T-helper 17 cell (primary cell): ENCODE data around the gene ZNF581. TPM values are rescaled to one million over a fixed set of nuclear protein-coding genes. Genes with fewer than 3 reads are reported as not detected.

Experiments
- ATAC-seq: fragments of 150-1000 bp; cut with Tn5 transposase; 2 replicates; pipeline ENCODE4 v1.10.0; 2021; ENCODE audit warnings: mild to moderate bottlenecking, moderate library complexity
- DNase-seq, 3 donors: peaks; one replicate each; pipeline versions ENCODE4 v3.0.0 to v3.0.0-alpha.2; 2020 to 2021
- H3K9me3 ChIP-seq: one replicate; pipeline ENCODE4 v1.7.0; 2013; ENCODE audit warnings: low read length, mild to moderate bottlenecking; ENCODE audit not compliant: control insufficient read depth, poor library complexity, severe bottlenecking
- H3K27ac Mint-ChIP-seq: one replicate; pipeline ENCODE4 v1.8.0; 2022; ENCODE audit warnings: mild to moderate bottlenecking, moderate library complexity, mixed read lengths
- H3K27me3 Mint-ChIP-seq: one replicate; pipeline ENCODE4 v1.8.0; 2022; ENCODE audit warnings: mixed read lengths
- H3K36me3 Mint-ChIP-seq: one replicate; pipeline ENCODE4 v1.8.0; 2022; ENCODE audit warnings: low read depth, mixed read lengths
- H3K4me1 Mint-ChIP-seq: one replicate; pipeline ENCODE4 v1.8.0; 2022; ENCODE audit warnings: mild to moderate bottlenecking, mixed read lengths
- H3K4me3 Mint-ChIP-seq: one replicate; pipeline ENCODE4 v1.8.0; 2022; ENCODE audit warnings: mild to moderate bottlenecking, moderate library complexity, mixed read lengths
- total RNA-seq, 4 donors: library from RNA in 2 of 4; stranded (reverse) in 2 of 4; gene quantifications; one replicate each; pipeline ENCODE4 v1.2.3 and lab custom pipeline; 2022 to 2026

Gene ZNF581
- total RNA-seq, 2 donors from 2014 or later: 24.7 to 26.3 TPM

DNA sequence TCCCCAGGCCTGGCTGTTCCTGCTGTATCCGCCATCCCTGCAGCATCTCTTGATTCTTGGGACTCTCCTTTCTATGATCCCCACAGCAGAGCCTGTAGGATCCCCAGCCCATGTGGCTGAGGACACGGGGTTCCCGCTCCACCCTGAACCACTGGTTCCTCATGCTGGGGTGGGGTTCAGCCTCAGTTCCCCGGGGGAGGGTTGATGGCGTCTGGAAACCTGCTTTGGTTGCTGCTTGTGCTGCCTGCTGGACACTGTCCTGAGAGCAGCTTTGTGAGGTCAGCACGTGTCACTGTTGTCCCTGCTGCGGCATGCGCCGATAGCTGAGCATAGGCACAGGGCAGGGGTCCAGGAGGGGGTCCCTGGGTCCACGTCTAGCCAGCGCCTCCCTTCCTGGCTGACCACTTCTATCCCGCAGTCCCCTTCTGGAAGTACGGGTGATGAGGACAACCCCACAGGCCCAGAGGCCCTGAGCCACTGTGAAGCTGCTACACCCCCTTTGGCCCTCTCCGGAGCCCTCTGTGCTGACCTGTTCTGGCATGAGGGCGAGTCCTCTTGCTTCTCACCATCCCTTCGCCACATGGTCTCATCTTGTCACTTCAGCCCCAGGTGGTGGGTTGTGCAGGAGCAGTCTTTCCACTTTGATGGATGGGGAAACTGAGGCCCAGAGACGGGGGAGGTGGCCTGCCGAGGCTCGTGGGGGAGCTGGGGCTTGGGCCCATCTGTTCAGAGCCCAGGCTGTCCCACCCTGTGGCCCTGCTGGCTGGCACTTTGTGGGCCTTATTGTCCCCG is 37.1 kb downstream of the ZNF581 start:
- H3K27me3 Mint-ChIP-seq: no peaks in the 10 kb centered on the region
- ATAC-seq (no peak), DNase-seq (no peak)
- H3K4me1 Mint-ChIP-seq: peaks cover 36% of the 10 kb centered on the region
- peaks cover 5% of the 10 kb centered on the region for H3K36me3 Mint-ChIP-seq
- H3K27ac Mint-ChIP-seq: no peak overlapping the region
- H3K4me3 Mint-ChIP-seq: no peak overlapping the region
- H3K9me3 ChIP-seq: no peaks in the 10 kb centered on the region

- H3K4me1 Mint-ChIP-seq: peaks cover 31% of the 10 kb centered on the region
- no peak overlapping the region for H3K27ac Mint-ChIP-seq
- ATAC-seq: no peak
- H3K9me3 ChIP-seq: no peaks in the 10 kb centered on the region
- H3K4me3 Mint-ChIP-seq: no peak overlapping the region
- DNase-seq: no peak
- no peaks in the 10 kb centered on the region for H3K27me3 Mint-ChIP-seq
- peaks cover 4% of the 10 kb centered on the region for H3K36me3 Mint-ChIP-seq
These were observed 38.0 kb downstream of the ZNF581 start for GRCh38 chr19:55681131-55682092.

DNA sequence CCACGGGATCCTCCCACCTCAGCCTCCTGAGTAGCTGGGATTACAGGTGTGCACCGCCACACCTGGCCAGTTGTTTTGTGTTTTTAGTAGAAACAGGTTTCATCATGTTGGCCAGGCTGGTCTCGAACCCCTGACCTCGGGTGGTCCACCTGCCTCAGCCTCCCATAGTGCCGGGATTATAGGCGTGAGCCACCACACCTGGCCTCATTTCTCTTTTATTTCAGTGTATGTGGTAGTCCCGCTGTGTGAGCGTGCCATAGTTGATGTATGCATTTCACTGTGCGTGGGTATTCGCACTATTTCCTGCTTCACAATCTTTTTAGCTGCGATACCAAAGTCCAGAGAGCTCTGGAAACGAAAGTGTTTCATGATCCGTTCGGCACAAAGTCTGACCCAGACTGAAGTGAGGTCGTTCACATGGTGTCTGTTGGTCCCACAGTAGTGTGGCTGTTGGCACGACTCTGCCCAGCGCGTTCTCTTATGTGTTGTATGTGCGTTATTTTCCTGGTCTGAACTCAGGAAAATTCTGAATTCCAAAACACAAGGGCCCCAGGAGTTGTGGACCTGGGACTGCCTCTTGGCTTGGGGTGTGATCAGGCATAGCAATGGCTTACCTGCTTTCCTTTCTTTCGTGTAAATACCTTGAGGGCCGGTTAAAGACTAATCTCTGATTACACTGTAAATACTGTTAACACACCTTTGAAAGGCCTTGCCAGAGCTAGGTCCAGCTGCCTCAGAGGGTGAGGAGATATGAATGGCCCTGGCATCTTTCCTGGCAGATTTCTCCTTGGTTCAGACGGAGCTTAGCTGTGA is 40.2 kb downstream of the ZNF581 start:
- peak overlapping the region; percentile 67 for H3K27ac Mint-ChIP-seq
- no peak overlapping the region for H3K4me3 Mint-ChIP-seq
- H3K27me3 Mint-ChIP-seq: no peaks in the 10 kb centered on the region
- H3K36me3 Mint-ChIP-seq: peaks cover 2% of the 10 kb centered on the region
- peaks cover 18% of the 10 kb centered on the region for H3K4me1 Mint-ChIP-seq
- no peak for DNase-seq
- H3K9me3 ChIP-seq: no peaks in the 10 kb centered on the region
- ATAC-seq: no peak

DNA sequence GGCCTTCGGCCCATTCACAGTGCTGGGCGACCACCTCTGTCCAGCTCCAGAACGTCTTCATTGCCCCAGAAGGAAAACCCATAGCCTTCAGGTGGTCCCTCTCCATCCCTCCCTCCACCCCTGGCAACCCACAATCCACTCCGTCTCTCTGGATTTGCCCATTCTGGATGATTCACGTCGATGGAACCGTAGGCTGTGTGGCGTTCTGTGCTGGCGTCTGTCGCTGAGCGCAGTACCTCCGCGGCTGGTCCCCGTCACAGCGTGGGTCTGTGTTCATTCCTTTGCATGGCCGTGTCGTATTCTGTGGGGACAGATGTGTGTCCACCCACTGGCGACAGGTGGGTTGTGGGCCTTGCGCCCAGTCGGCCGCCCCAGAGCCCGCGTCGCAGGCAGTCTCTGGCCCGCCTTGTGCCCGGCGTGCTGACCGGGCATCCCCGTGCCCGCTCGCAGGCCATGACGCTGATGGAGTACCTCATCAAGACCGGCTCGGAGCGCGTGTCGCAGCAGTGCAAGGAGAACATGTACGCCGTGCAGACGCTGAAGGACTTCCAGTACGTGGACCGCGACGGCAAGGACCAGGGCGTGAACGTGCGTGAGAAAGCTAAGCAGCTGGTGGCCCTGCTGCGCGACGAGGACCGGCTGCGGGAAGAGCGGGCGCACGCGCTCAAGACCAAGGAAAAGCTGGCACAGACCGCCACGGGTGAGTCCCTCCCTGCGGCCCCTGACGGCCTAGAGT is 41.7 kb downstream of the ZNF581 start:
- Mint-ChIP-seq H3K36me3 (peaks cover 3% of the 10 kb centered on the region), H3K4me1 (peaks cover 12% of the 10 kb centered on the region), H3K27me3 (no peaks in the 10 kb centered on the region), H3K4me3 (no peak overlapping the region), H3K27ac (no peak overlapping the region)
- ATAC-seq: no peak
- no peak for DNase-seq
- no peaks in the 10 kb centered on the region for H3K9me3 ChIP-seq

- Mint-ChIP-seq H3K4me1 (peaks cover 7% of the 10 kb centered on the region), H3K27me3 (no peaks in the 10 kb centered on the region), H3K36me3 (peaks cover 3% of the 10 kb centered on the region), H3K4me3 (no peak overlapping the region), H3K27ac (peak overlapping the region; percentile 6)
- DNase-seq (no peak), ATAC-seq (no peak)
- no peaks in the 10 kb centered on the region for H3K9me3 ChIP-seq
These were observed 42.3 kb downstream of the ZNF581 start for GRCh38 chr19:55685776-55686175.

GRCh38 chr19:55686311-55687050 is 43.0 kb downstream of the ZNF581 start:
- no peak for DNase-seq
- Mint-ChIP-seq H3K27me3 (no peaks in the 10 kb centered on the region), H3K36me3 (peaks cover 3% of the 10 kb centered on the region), H3K4me1 (peaks cover 5% of the 10 kb centered on the region), H3K4me3 (no peak overlapping the region), H3K27ac (peak overlapping the region; percentile 79)
- no peak for ATAC-seq
- H3K9me3 ChIP-seq: no peaks in the 10 kb centered on the region

- Mint-ChIP-seq H3K4me1 (peaks cover 5% of the 10 kb centered on the region), H3K27me3 (no peaks in the 10 kb centered on the region), H3K36me3 (peaks cover 3% of the 10 kb centered on the region), H3K4me3 (no peak overlapping the region), H3K27ac (peak overlapping the region; percentile 79)
- no peak for DNase-seq
- no peak for ATAC-seq
- H3K9me3 ChIP-seq: no peaks in the 10 kb centered on the region
These were observed 44.1 kb downstream of the ZNF581 start for GRCh38 chr19:55687281-55688201.

GRCh38 chr19:55688422-55689218 is 45.2 kb downstream of the ZNF581 start:
- ATAC-seq (no peak), DNase-seq (no peak)
- H3K9me3 ChIP-seq: no peaks in the 10 kb centered on the region
- peaks cover 3% of the 10 kb centered on the region for H3K36me3 Mint-ChIP-seq
- H3K4me3 Mint-ChIP-seq: no peak overlapping the region
- peaks cover 5% of the 10 kb centered on the region for H3K4me1 Mint-ChIP-seq
- H3K27me3 Mint-ChIP-seq: no peaks in the 10 kb centered on the region
- H3K27ac Mint-ChIP-seq: no peak overlapping the region

DNA sequence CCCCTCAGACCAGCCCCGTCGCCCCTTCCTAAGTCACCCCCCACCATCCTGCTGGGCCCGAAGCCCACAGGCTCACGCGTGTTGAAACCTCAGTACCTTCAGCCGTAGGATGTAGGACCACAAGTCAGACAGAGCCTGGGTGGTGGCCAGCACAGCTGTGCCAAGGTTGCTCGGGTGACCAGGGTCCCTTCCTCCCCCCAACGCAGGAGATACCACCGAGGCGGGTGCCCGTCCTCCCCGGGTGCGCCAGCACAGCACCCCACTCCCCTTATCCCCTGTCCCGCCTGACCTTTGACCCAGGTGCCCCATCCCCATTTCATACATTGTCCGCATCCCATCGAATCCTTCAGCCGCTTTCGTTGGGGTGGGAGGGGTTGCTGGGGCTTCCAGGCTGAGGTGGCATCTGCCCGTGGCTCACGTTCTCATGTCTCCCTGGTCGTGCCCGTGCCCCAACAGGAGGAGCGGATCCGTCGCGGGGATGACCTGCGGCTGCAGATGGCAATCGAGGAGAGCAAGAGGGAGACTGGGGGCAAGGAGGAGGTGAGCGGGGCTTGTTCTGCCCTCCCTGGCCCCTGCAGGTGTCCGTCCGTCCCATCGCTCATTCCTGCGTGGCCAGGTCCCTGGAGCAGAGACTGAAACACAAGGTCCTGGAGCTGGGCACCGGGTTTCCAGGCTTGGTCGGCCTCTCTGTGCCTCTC is 46.1 kb downstream of the ZNF581 start:
- H3K36me3 Mint-ChIP-seq: peaks cover 3% of the 10 kb centered on the region
- H3K27me3 Mint-ChIP-seq: no peaks in the 10 kb centered on the region
- no peak overlapping the region for H3K27ac Mint-ChIP-seq
- ATAC-seq (no peak), DNase-seq (no peak)
- no peaks in the 10 kb centered on the region for H3K9me3 ChIP-seq
- H3K4me1 Mint-ChIP-seq: peaks cover 5% of the 10 kb centered on the region
- H3K4me3 Mint-ChIP-seq: no peak overlapping the region

DNA sequence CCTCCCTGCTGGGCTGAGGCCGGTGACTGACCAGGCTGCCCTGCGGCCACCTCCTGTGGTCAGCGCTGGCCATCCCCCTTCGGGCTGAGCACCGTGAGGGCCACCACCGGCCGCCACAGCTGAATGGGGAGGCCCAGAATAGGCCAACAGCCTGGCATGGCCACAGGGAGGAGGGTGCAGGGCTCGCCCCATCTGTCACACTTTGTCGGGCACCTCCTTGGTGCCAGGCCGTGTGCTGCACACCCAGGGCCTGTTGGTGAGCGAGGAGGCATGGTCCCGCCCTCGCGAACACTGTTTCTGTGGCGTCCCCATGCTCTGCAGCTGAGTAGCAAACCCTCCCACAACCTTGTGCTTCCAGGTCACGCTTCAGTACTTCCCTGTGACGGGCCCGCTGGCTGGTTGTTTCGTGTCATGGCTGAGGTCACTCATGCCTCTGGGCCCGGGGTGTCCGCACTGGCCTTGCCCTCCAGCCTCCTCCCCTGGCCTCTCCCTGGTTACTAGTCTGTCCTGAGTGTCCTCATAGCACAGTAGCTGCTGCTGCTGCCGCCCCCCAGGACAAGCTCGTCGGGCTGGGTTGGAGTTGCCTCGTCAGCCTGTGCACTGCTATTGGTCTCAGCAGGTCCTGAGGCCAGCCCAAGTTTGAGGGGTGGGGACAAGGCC is 46.8 kb downstream of the ZNF581 start:
- Mint-ChIP-seq H3K36me3 (peaks cover 3% of the 10 kb centered on the region), H3K4me1 (peaks cover 5% of the 10 kb centered on the region), H3K4me3 (no peak overlapping the region), H3K27ac (no peak overlapping the region), H3K27me3 (no peaks in the 10 kb centered on the region)
- ATAC-seq: no peak
- H3K9me3 ChIP-seq: no peaks in the 10 kb centered on the region
- DNase-seq: no peak
